H9 (cell line): ENCODE data around the gene ANKRD28. TPM values are rescaled to one million over a fixed set of nuclear protein-coding genes. Genes with fewer than 3 reads are reported as not detected.

Source experiments
- DNase-seq: peaks from one replicate; pipeline ENCODE4 v3.0.0-alpha.2; 2017
- H2AFZ ChIP-seq: one replicate; pipeline ENCODE4 v1.6.1; 2013; ENCODE audit warnings: mild to moderate bottlenecking, low read length, control low read depth, moderate library complexity
- H2AK5ac ChIP-seq: 2 replicates; pipeline ENCODE4 v1.6.1; 2013; ENCODE audit warnings: low read length, control low read depth, mixed read lengths; ENCODE audit not compliant: insufficient read length
- H2BK120ac ChIP-seq: one replicate; pipeline ENCODE4 v1.6.1; 2013; ENCODE audit warnings: low read depth, mild to moderate bottlenecking, low read length, control low read depth, inconsistent platforms; ENCODE audit not compliant: poor library complexity, severe bottlenecking
- H2BK12ac ChIP-seq: 2 replicates; pipeline ENCODE4 v1.6.1; 2013; ENCODE audit warnings: low read length, control low read depth, mixed read lengths, low read depth; ENCODE audit not compliant: insufficient read length
- H2BK15ac ChIP-seq: 2 replicates; pipeline ENCODE4 v1.6.1; 2013; ENCODE audit warnings: low read depth, low read length, control low read depth
- H2BK20ac ChIP-seq: one replicate; pipeline ENCODE4 v1.6.1; 2013; ENCODE audit warnings: low read depth, mild to moderate bottlenecking, low read length, control low read depth, inconsistent platforms; ENCODE audit not compliant: poor library complexity, severe bottlenecking
- H2BK5ac ChIP-seq: 2 replicates; pipeline ENCODE4 v1.6.1; 2013; ENCODE audit warnings: low read length, control low read depth, mixed read lengths; ENCODE audit not compliant: insufficient read length
- H3K14ac ChIP-seq: 2 replicates; pipeline ENCODE4 v1.6.1; 2013; ENCODE audit warnings: low read length, control low read depth; ENCODE audit not compliant: insufficient read depth
- H3K18ac ChIP-seq: 2 replicates; pipeline ENCODE4 v1.6.1; 2013; ENCODE audit warnings: low read depth, mild to moderate bottlenecking, mixed read lengths, low read length, control low read depth; ENCODE audit not compliant: insufficient read length
- H3K23ac ChIP-seq: 2 replicates; pipeline ENCODE4 v1.6.1; 2013; ENCODE audit warnings: low read length, control low read depth, mixed read lengths, low read depth; ENCODE audit not compliant: insufficient read length
- H3K23me2 ChIP-seq: 2 replicates; pipeline ENCODE4 v1.6.1; 2013; ENCODE audit warnings: low read depth, mild to moderate bottlenecking, mixed read lengths, low read length, control low read depth; ENCODE audit not compliant: insufficient read length, poor library complexity, severe bottlenecking
- H3K27ac ChIP-seq: 2 replicates; pipeline ENCODE4 v1.5.1; 2013; ENCODE audit warnings: low read length, control low read depth, mixed read lengths, low read depth; ENCODE audit not compliant: insufficient read length
- H3K27me3 ChIP-seq: 2 replicates; pipeline ENCODE4 v1.6.1; 2013; ENCODE audit warnings: low read length, control low read depth, inconsistent platforms; ENCODE audit not compliant: insufficient read depth
- H3K4ac ChIP-seq: 2 replicates; pipeline ENCODE4 v1.6.1; 2013; ENCODE audit warnings: low read depth, mild to moderate bottlenecking, control low read depth, inconsistent platforms, low read length, moderate library complexity
- H3K4me1 ChIP-seq: 2 replicates; pipeline ENCODE4 v1.6.1; 2013; ENCODE audit warnings: low read length, control low read depth, inconsistent platforms; ENCODE audit not compliant: insufficient read depth
- H3K4me2 ChIP-seq: 2 replicates; pipeline ENCODE4 v1.6.1; 2013; ENCODE audit warnings: low read length, control low read depth, mixed read lengths; ENCODE audit not compliant: insufficient read length, insufficient read depth
- H3K56ac ChIP-seq: 2 replicates; pipeline ENCODE4 v1.6.1; 2013; ENCODE audit warnings: low read depth, mild to moderate bottlenecking, mixed read lengths, low read length, control low read depth; ENCODE audit not compliant: insufficient read length
- H3K79me1 ChIP-seq: 2 replicates; pipeline ENCODE4 v1.6.1; 2013; ENCODE audit warnings: low read depth, mild to moderate bottlenecking, moderate library complexity, low read length, control low read depth, inconsistent platforms; ENCODE audit not compliant: insufficient read depth, poor library complexity, severe bottlenecking
- H3K79me2 ChIP-seq: 2 replicates; pipeline ENCODE4 v1.6.1; 2013; ENCODE audit warnings: low read length, control low read depth, inconsistent platforms; ENCODE audit not compliant: insufficient read depth
- H3K9ac ChIP-seq: 2 replicates; pipeline ENCODE4 v1.6.1; 2013; ENCODE audit warnings: low read length, control low read depth, mixed read lengths; ENCODE audit not compliant: insufficient read length; ENCODE audit errors: extremely low read depth
- H3K9me3 ChIP-seq: one replicate; pipeline ENCODE4 v1.6.1; 2013; ENCODE audit warnings: low read depth, low read length, inconsistent platforms; ENCODE audit not compliant: control insufficient read depth
- H3T11ph ChIP-seq: one replicate; pipeline ENCODE4 v1.6.1; 2013; ENCODE audit warnings: mild to moderate bottlenecking, low read length, control low read depth, inconsistent platforms
- H4K20me1 ChIP-seq: one replicate; pipeline ENCODE4 v1.6.1; 2013; ENCODE audit not compliant: control insufficient read depth, insufficient read length, insufficient read depth
- H4K5ac ChIP-seq: 2 replicates; pipeline ENCODE4 v1.6.1; 2013; ENCODE audit warnings: low read depth, mild to moderate bottlenecking, mixed read lengths, low read length, control low read depth; ENCODE audit not compliant: insufficient read length
- H4K8ac ChIP-seq: replicated peaks from 2 replicates; pipeline ENCODE4 v1.6.1; 2013; ENCODE audit warnings: low read length, control low read depth, mixed read lengths, low read depth; ENCODE audit not compliant: insufficient read length
- H4K91ac ChIP-seq: 2 replicates; pipeline ENCODE4 v1.6.1; 2013; ENCODE audit warnings: low read depth, mild to moderate bottlenecking, moderate library complexity, mixed read lengths, low read length, control low read depth; ENCODE audit not compliant: insufficient read length
- H3K27ac Mint-ChIP-seq, 3 experiments: 2 replicates in 2 of 3; 3 replicates in 1 of 3; pipeline ENCODE4 v1.8.0; 2020 to 2021; ENCODE audit warnings: mixed read lengths in 3 of 3, mild to moderate bottlenecking in 1 of 3, moderate library complexity in 1 of 3
- H3K27me3 Mint-ChIP-seq: 2 replicates; pipeline ENCODE4 v1.8.0; 2021; ENCODE audit warnings: low read depth, mild to moderate bottlenecking, moderate library complexity, mixed read lengths
- H3K36me3 Mint-ChIP-seq, 3 experiments: 2 replicates in 2 of 3; 3 replicates in 1 of 3; pipeline ENCODE4 v1.8.0; 2020 to 2021; ENCODE audit warnings: low read depth in 3 of 3, mixed read lengths in 3 of 3; ENCODE audit not compliant: insufficient read depth in 1 of 3
- H3K4me1 Mint-ChIP-seq, 2 experiments: 2 replicates each; pipeline ENCODE4 v1.8.0; 2020; ENCODE audit warnings: mixed read lengths in 2 of 2
- H3K4me3 Mint-ChIP-seq, 2 experiments: 2 replicates in 1 of 2; 3 replicates in 1 of 2; pipeline ENCODE4 v1.8.0; 2020 to 2021; ENCODE audit warnings: mild to moderate bottlenecking in 2 of 2, mixed read lengths in 2 of 2, moderate library complexity in 1 of 2
- H3K9me3 Mint-ChIP-seq, 2 experiments: 2 replicates in 1 of 2; 3 replicates in 1 of 2; pipeline ENCODE4 v1.8.0; 2020; ENCODE audit warnings: mild to moderate bottlenecking in 2 of 2, mixed read lengths in 2 of 2, moderate library complexity in 1 of 2
- WGBS: extraction: QIAGEN DNeasy Blood & Tissue Kit; methylation state at CpG from one replicate; pipeline ENCODE4 v1.1.7; 2013; ENCODE audit warnings: missing lambda C conversion rate, low lambda C conversion rate, mixed read lengths; ENCODE audit not compliant: insufficient read length; ENCODE audit errors: extremely low coverage; 5-methylcytosine and 5-hydroxymethylcytosine counted together
- total RNA-seq: library from RNA; stranded (reverse); gene quantifications from 2 replicates; pipeline ENCODE4 v1.2.1, GENCODE V29; 2021
- TF ChIP-seq, protein P1 (sequence below): fragments of 200-600 bp; sonication (generic); conservative IDR thresholded peaks from 3 replicates; pipeline ENCODE4 v1.8.0; 2021; ENCODE audit warnings: antibody characterized with exemption, mild to moderate bottlenecking

Gene ANKRD28
- total RNA-seq, 1 experiment from 2014 or later = 59.0 TPM

DNA sequence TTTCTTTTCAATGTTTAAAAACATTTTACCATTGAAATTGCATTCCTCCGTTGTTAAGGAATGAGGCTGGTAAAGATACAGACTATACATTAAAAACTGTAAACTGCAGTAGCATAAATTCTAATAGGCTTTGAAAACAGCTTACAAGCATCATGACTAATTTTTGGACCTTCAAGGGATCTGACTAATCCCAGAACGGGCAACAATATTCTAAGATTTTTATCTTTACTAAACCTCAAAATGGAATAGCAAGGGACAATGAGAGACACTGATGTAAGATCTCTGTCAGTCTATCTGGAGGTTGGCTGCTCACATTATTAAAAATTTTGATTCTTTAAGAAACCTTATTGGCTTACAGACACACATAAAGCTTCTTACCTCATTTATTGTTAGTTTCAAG is 121.5 kb downstream of the ANKRD28 start:
- Histone ChIP-seq H2AK5ac (no peak overlapping the region), H3K56ac (no peak overlapping the region), H3K9me3 (no peaks in the 10 kb centered on the region), H3K9ac (no peak overlapping the region), H3K14ac (no peak overlapping the region), H3K27ac (no peak overlapping the region), H2BK5ac (no peak overlapping the region), H3K4me1 (no peaks in the 10 kb centered on the region), H2BK15ac (no peak overlapping the region), H3K23me2 (no peaks in the 10 kb centered on the region), H3T11ph (no peak overlapping the region), H3K79me2 (no peaks in the 10 kb centered on the region), H4K20me1 (no peaks in the 10 kb centered on the region), H2BK20ac (no peak overlapping the region), H3K4me2 (no peak overlapping the region), H3K18ac (no peak overlapping the region), H3K27me3 (no peaks in the 10 kb centered on the region), H3K4ac (no peak overlapping the region), H4K91ac (no peak overlapping the region), H2BK120ac (no peak overlapping the region), H4K8ac (no peak overlapping the region), H2AFZ (no peak overlapping the region), H2BK12ac (no peak overlapping the region), H3K23ac (no peak overlapping the region), H3K79me1 (no peaks in the 10 kb centered on the region), H4K5ac (no peak overlapping the region)
- Mint-ChIP-seq H3K4me1 (no peaks in the 10 kb centered on the region), H3K4me3 (no peak overlapping the region), H3K36me3 (peaks cover 9 to 38% (median 28%) of the 10 kb centered on the region in 3 experiments; a peak in 6 of 7 replicates), H3K9me3 (no peaks in the 10 kb centered on the region), H3K27ac (no peak overlapping the region), H3K27me3 (no peaks in the 10 kb centered on the region)
- WGBS = no CpG with 5 or more reads among the region's 2 CpGs
- TF ChIP-seq, protein P1, sequence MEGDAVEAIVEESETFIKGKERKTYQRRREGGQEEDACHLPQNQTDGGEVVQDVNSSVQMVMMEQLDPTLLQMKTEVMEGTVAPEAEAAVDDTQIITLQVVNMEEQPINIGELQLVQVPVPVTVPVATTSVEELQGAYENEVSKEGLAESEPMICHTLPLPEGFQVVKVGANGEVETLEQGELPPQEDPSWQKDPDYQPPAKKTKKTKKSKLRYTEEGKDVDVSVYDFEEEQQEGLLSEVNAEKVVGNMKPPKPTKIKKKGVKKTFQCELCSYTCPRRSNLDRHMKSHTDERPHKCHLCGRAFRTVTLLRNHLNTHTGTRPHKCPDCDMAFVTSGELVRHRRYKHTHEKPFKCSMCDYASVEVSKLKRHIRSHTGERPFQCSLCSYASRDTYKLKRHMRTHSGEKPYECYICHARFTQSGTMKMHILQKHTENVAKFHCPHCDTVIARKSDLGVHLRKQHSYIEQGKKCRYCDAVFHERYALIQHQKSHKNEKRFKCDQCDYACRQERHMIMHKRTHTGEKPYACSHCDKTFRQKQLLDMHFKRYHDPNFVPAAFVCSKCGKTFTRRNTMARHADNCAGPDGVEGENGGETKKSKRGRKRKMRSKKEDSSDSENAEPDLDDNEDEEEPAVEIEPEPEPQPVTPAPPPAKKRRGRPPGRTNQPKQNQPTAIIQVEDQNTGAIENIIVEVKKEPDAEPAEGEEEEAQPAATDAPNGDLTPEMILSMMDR = no peak
- DNase-seq = no peak
